ENCODE measurements around the gene CD101. TPM values are rescaled to one million over a fixed set of nuclear protein-coding genes. Genes with fewer than 3 reads are reported as not detected.
A peak's percentile ranks its signal among the peaks of the same experiment; 100 is the strongest.

CD101 gene
- polyA plus RNA-seq, 3 donors: 27.2 to 101 (median 54.7) TPM

- Histone ChIP-seq H3K9ac (ENCODE audit: insufficient read depth, low read length, poor library complexity, severe bottlenecking) (no peak overlapping the region), H3K36me3 (replicated peaks in 1 of 2; ENCODE audit: control insufficient read depth in 1 of 2, insufficient read depth in 2 of 2, low read length in 2 of 2) (no peaks in the 10 kb centered on the region), H3K27me3 (ENCODE audit: control insufficient read depth in 2 of 2, insufficient read depth in 2 of 2, low read length in 2 of 2) (no peaks in the 10 kb centered on the region), H4K20me1 (ENCODE audit: insufficient read depth, low read length) (no peaks in the 10 kb centered on the region), H2AFZ (ENCODE audit: insufficient read depth, low read depth, low read length, poor library complexity, severe bottlenecking) (no peak overlapping the region), H3K4me3 (replicated peaks in 1 of 3; ENCODE audit: low read depth in 2 of 3, low read length in 3 of 3) (no peak overlapping the region), H3K4me2 (replicated peaks; ENCODE audit: extremely low read depth, low read length, poor library complexity, severe bottlenecking) (no peak overlapping the region), H3K79me2 (ENCODE audit: insufficient read depth, low read length) (no peaks in the 10 kb centered on the region), H3K27ac (ENCODE audit: low read depth in 1 of 2, low read length in 2 of 2) (no peak overlapping the region), H3K9me3 (replicated peaks in 1 of 2; ENCODE audit: control insufficient read depth in 1 of 2, insufficient read depth in 1 of 2, low read length in 2 of 2) (no peaks in the 10 kb centered on the region), H3K4me1 (ENCODE audit: control insufficient read depth in 1 of 2, insufficient read depth in 2 of 2, low read length in 2 of 2) (peaks cover 48 to 60% of the 10 kb centered on the region in 2 donors)
- no peak for TF ChIP-seq CTCF (IDR thresholded peaks at IDR 0.05)
- 100% methylated on average over 4 of the region's 7 CpGs for WGBS (ENCODE audit: insufficient coverage)
- intact Hi-C loops (cut with micrococcal nuclease): loop anchor here in 1 of 2 donors (10.0 kb wide), 1 partner anchor 67 kb away; no protein-coding TSS in a partner anchor
- peaks cover 0 to 14% (median 1%) of the 10 kb centered on the region in 3 donors for H3K27me3 Mint-ChIP-seq (ENCODE audit: low read depth in 3 of 3)
- no peaks in the 10 kb centered on the region for H3K9me3 Mint-ChIP-seq
- H3K4me1 Mint-ChIP-seq: peaks cover 64% of the 10 kb centered on the region
- no peak overlapping the region for H3K4me3 Mint-ChIP-seq
- H3K27ac Mint-ChIP-seq: peak overlapping the region in 1 of 7 donors; percentile 11
- DNase-seq: no peak
- peaks cover 0 to 4% of the 10 kb centered on the region in 2 donors for H3K36me3 Mint-ChIP-seq
These were observed 13.3 kb upstream of the CD101 start for GRCh38 chr1:116988248-116988647.

- Mint-ChIP-seq H3K9me3 (no peaks in the 10 kb centered on the region), H3K27me3 (ENCODE audit: low read depth in 3 of 3) (peaks cover 0 to 14% (median 1%) of the 10 kb centered on the region in 3 donors), H3K36me3 (peaks cover 0 to 4% of the 10 kb centered on the region in 2 donors), H3K4me3 (no peak overlapping the region), H3K27ac (peak overlapping the region in 4 of 7 donors; percentile 3 to 81 (median 40)), H3K4me1 (peaks cover 71% of the 10 kb centered on the region)
- peak in 1 of 3 donors; percentile 23 for DNase-seq
- Histone ChIP-seq H4K20me1 (ENCODE audit: insufficient read depth, low read length) (no peaks in the 10 kb centered on the region), H3K27ac (ENCODE audit: low read depth in 1 of 2, low read length in 2 of 2) (peak overlapping the region in 1 of 2 donors; percentile 97), H3K9ac (ENCODE audit: insufficient read depth, low read length, poor library complexity, severe bottlenecking) (no peak overlapping the region), H3K36me3 (replicated peaks in 1 of 2; ENCODE audit: control insufficient read depth in 1 of 2, insufficient read depth in 2 of 2, low read length in 2 of 2) (no peaks in the 10 kb centered on the region), H3K4me1 (ENCODE audit: control insufficient read depth in 1 of 2, insufficient read depth in 2 of 2, low read length in 2 of 2) (peaks cover 54 to 67% of the 10 kb centered on the region in 2 donors), H3K9me3 (replicated peaks in 1 of 2; ENCODE audit: control insufficient read depth in 1 of 2, insufficient read depth in 1 of 2, low read length in 2 of 2) (no peaks in the 10 kb centered on the region), H3K79me2 (ENCODE audit: insufficient read depth, low read length) (no peaks in the 10 kb centered on the region), H3K4me2 (replicated peaks; ENCODE audit: extremely low read depth, low read length, poor library complexity, severe bottlenecking) (no peak overlapping the region), H3K4me3 (replicated peaks in 1 of 3; ENCODE audit: low read depth in 2 of 3, low read length in 3 of 3) (no peak overlapping the region), H3K27me3 (ENCODE audit: control insufficient read depth in 2 of 2, insufficient read depth in 2 of 2, low read length in 2 of 2) (no peaks in the 10 kb centered on the region), H2AFZ (ENCODE audit: insufficient read depth, low read depth, low read length, poor library complexity, severe bottlenecking) (no peak overlapping the region)
- WGBS (ENCODE audit: insufficient coverage): no CpG with 5 or more reads among the region's 2 CpGs
- intact Hi-C loops (cut with micrococcal nuclease): loop anchor here in 1 of 2 donors (10.0 kb wide), 1 partner anchor 66 kb away; no protein-coding TSS in a partner anchor
- TF ChIP-seq CTCF (IDR thresholded peaks at IDR 0.05): no peak
These were observed 12.7 kb upstream of the CD101 start for GRCh38 chr1:116988908-116989307.

Measured in CD14-positive monocyte (primary cell).